GM18951 (cell line): Measurements from ENCODE around the gene KCND2.

Source experiments
- POLR2A ChIP-seq: IDR thresholded peaks from 4 replicates; pipeline ENCODE4 v1.6.1; 2011; ENCODE audit warnings: mild to moderate bottlenecking; ENCODE audit not compliant: insufficient read length, insufficient read depth; ENCODE audit errors: extremely low read depth
- in situ Hi-C: fragments of 300-500 bp; cut with MboI; formaldehyde crosslinking; loops from one replicate; pipeline ENCODE4 v1.12.0; 2022; ENCODE audit warnings: low sequenced_read_pairs, mixed read lengths, inconsistent platforms; ENCODE audit not compliant: unreplicated experiment

Gene KCND2

DNA sequence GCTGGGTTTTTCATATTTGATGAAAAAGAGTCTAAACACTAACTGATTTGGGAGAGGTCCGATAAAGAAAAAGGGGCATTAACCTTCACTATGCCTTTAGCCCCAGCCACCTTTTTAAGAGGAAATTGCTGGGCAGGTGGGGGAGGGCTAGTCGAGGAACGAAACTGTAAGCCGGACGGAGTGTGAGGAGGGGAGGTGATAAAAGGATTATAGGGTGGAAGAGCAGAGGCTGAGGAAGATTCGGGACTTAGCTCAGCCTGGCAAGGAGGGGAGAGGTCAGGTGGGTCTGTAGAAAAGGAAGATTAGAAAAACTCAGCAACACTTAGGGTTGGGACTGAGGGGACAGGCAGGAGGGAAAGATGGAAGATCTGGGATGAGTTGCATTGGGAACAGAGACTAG lies 508.0 kb downstream of the KCND2 start:
- no peak for TF ChIP-seq POLR2A
- in situ Hi-C loops = loop anchor here (25.0 kb wide), 1 partner anchor 306 kb away; no protein-coding TSS in a partner anchor

GRCh38 chr7:120781924-120782323 lies 508.9 kb downstream of the KCND2 start:
- in situ Hi-C loops = loop anchor here (25.0 kb wide), 1 partner anchor 305 kb away; no protein-coding TSS in a partner anchor

- in situ Hi-C loops = loop anchor here (25.0 kb wide), 1 partner anchor 304 kb away; no protein-coding TSS in a partner anchor
- no peak for TF ChIP-seq POLR2A
These were observed 510.3 kb downstream of the KCND2 start for GRCh38 chr7:120783273-120783672.

DNA sequence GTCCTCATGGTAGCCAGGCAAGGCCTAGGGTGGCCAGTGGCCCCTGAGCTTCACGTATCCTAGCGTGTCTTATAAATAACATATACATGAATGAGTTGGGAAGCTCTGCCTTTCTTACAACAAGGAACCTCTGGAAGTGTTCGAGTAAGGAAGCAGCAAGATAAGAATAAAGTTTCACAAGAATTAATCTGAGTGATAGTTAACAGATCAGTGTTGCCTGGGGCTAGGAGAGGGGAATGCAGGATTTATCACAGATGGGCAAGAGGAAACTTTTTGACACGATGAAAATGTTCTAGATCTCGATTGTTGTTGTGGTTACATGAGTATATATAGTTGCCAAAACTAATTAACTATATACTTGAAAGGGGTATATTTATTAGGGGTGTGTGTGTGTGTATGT lies 510.7 kb downstream of the KCND2 start:
- in situ Hi-C loops = loop anchor here (25.0 kb wide), 1 partner anchor 304 kb away; no protein-coding TSS in a partner anchor
- no peak for TF ChIP-seq POLR2A

GRCh38 chr7:120785095-120785494 lies 512.1 kb downstream of the KCND2 start:
- no peak for TF ChIP-seq POLR2A
- in situ Hi-C loops = loop anchor here (25.0 kb wide), 1 partner anchor 302 kb away; no protein-coding TSS in a partner anchor

- TF ChIP-seq POLR2A = no peak
- in situ Hi-C loops = loop anchor here (25.0 kb wide), 1 partner anchor 295 kb away; no protein-coding TSS in a partner anchor
These were observed 519.3 kb downstream of the KCND2 start for GRCh38 chr7:120792091-120792860.

GRCh38 chr7:120792861-120793130 lies 519.8 kb downstream of the KCND2 start:
- in situ Hi-C loops = loop anchor here (25.0 kb wide), 1 partner anchor 295 kb away; no protein-coding TSS in a partner anchor
- no peak for TF ChIP-seq POLR2A

DNA sequence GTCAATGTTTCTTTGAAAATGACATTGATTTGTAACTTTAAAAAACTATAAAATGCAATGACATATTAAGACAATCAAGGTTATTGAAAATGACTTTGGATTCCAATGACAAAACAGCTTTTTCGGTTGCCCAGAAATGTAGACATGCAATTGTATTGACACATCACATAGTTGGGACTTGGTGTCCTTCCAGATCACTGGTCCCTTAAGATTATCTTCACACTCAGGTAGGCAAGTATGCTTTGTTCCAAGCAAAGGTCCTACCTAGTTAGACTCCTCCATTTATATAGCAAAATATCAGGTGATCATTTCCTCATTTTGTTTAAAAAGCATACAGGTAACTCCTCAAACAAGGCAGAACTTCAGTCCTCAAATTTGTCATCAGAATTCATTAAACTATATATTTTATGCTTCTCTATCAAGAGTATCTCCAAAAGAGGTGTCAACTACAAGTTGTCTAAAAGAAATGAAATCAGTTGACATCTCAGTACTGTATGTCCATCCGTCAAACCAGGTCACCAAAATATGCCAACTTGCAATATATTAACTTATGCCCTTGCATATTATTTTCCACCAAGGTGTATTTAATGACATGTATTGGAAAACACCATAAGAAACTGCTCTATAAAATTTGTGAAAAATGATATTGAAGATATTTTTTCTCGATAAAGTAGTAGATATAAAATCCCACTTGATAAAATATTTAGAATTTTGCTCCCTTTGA lies 520.4 kb downstream of the KCND2 start:
- TF ChIP-seq POLR2A = no peak
- in situ Hi-C loops = loop anchor here (25.0 kb wide), 1 partner anchor 294 kb away; no protein-coding TSS in a partner anchor

GRCh38 chr7:120794106-120794729 lies 521.2 kb downstream of the KCND2 start:
- in situ Hi-C loops = loop anchor here (25.0 kb wide), 1 partner anchor 293 kb away; no protein-coding TSS in a partner anchor
- TF ChIP-seq POLR2A = no peak

DNA sequence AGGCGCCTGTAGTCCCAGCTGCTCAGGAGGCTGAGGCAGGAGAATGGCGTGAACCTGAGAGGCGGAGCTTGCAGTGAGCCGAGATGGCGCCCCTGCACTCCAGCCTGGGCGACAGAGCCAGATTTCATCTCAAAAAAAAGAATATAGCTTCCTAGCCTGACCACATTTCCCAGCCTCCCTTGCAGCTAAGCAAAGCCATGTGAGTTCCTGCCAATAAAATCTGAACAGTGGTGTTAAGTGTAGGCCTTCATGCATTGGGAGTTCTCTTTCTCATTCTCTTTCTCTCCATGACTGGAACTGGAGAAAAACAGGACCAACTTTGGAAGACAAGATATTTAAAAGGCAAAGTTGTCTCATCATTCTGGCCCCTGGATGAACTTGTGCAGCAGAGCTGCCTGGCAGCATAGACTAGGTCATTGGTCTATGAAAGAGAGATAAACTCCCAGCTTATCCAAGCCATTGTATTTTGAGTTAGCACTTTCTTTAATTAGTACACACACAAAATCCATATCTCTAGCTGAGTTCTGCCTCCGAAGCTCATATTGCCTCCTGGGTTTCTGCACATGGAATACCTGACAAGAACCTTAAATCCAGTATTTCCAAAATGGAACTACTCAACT lies 524.2 kb downstream of the KCND2 start:
- TF ChIP-seq POLR2A = no peak
- in situ Hi-C loops = loop anchor here (25.0 kb wide), 1 partner anchor 290 kb away; no protein-coding TSS in a partner anchor

DNA sequence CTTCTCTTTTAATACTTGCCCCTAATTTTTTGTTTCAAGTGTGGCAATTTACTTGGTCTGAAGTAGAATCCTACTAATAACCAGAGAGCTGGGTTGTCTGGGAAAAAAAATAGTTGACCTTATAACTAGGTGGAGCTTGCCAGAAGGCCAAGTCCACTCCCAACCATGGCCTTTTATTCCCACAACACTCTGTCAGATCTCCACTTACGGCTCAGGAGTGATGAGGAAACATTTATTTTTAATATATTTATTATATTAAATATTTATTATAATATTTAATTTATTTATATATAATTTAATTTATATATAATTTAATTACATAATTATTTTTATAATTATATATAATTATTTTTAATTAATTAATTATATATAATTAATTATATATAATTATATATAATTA lies 526.2 kb downstream of the KCND2 start:
- in situ Hi-C loops = loop anchor here (25.0 kb wide), 1 partner anchor 288 kb away; no protein-coding TSS in a partner anchor
- TF ChIP-seq POLR2A = no peak
